IPS-18c (cell line): ENCODE measurements around the gene MUC2.

Experiments
- H3K4me3 ChIP-seq: 2 replicates; pipeline ENCODE4 v1.7.0; 2013; ENCODE audit warnings: low read depth, mild to moderate bottlenecking, low read length, moderate library complexity; ENCODE audit not compliant: insufficient read depth
- H3K9me3 ChIP-seq: one replicate; pipeline ENCODE4 v1.6.1; 2013; ENCODE audit warnings: mild to moderate bottlenecking, low read length, moderate library complexity; ENCODE audit not compliant: control insufficient read depth, insufficient read depth

MUC2 gene

GRCh38 chr11:1060410-1060809 lies 14.3 kb upstream of the MUC2 start:
- Histone ChIP-seq H3K4me3 (no peak overlapping the region), H3K9me3 (no peaks in the 10 kb centered on the region)

GRCh38 chr11:1060852-1061616 lies 13.6 kb upstream of the MUC2 start:
- no peaks in the 10 kb centered on the region for H3K9me3 ChIP-seq
- no peak overlapping the region for H3K4me3 ChIP-seq

GRCh38 chr11:1062075-1062820 lies 12.4 kb upstream of the MUC2 start:
- H3K9me3 ChIP-seq, result no peaks in the 10 kb centered on the region
- no peak overlapping the region for H3K4me3 ChIP-seq

- Histone ChIP-seq H3K9me3 (no peaks in the 10 kb centered on the region), H3K4me3 (no peak overlapping the region)
Observed at GRCh38 chr11:1064167-1064566, 10.5 kb upstream of the MUC2 start.

- H3K9me3 ChIP-seq, result no peaks in the 10 kb centered on the region
- H3K4me3 ChIP-seq, result no peak overlapping the region
Observed at GRCh38 chr11:1067812-1068496, 6.7 kb upstream of the MUC2 start.

- Histone ChIP-seq H3K9me3 (no peaks in the 10 kb centered on the region), H3K4me3 (no peak overlapping the region)
Observed at GRCh38 chr11:1069740-1070139, 4.9 kb upstream of the MUC2 start.

GRCh38 chr11:1070594-1071462 lies 3.8 kb upstream of the MUC2 start:
- Histone ChIP-seq H3K4me3 (no peak overlapping the region), H3K9me3 (no peaks in the 10 kb centered on the region)

- Histone ChIP-seq H3K9me3 (no peaks in the 10 kb centered on the region), H3K4me3 (no peak overlapping the region)
Observed at GRCh38 chr11:1071571-1072115, 3.0 kb upstream of the MUC2 start.

GRCh38 chr11:1072116-1072820 lies 2.4 kb upstream of the MUC2 start:
- Histone ChIP-seq H3K4me3 (no peak overlapping the region), H3K9me3 (no peaks in the 10 kb centered on the region)

- Histone ChIP-seq H3K4me3 (no peak overlapping the region), H3K9me3 (no peaks in the 10 kb centered on the region)
Observed at GRCh38 chr11:1072821-1073231, 1.8 kb upstream of the MUC2 start.

GRCh38 chr11:1073261-1073724 lies 1.4 kb upstream of the MUC2 start:
- H3K9me3 ChIP-seq, result no peaks in the 10 kb centered on the region
- no peak overlapping the region for H3K4me3 ChIP-seq

GRCh38 chr11:1073851-1074243 lies 827 bp upstream of the MUC2 start:
- Histone ChIP-seq H3K4me3 (no peak overlapping the region), H3K9me3 (no peaks in the 10 kb centered on the region)

GRCh38 chr11:1075341-1075911 lies 752 bp downstream of the MUC2 start:
- Histone ChIP-seq H3K4me3 (no peak overlapping the region), H3K9me3 (no peaks in the 10 kb centered on the region)

- no peaks in the 10 kb centered on the region for H3K9me3 ChIP-seq
- no peak overlapping the region for H3K4me3 ChIP-seq
Observed at GRCh38 chr11:1076061-1076665, 1.5 kb downstream of the MUC2 start.

- H3K4me3 ChIP-seq, result no peak overlapping the region
Observed at GRCh38 chr11:1077033-1077416, 2.4 kb downstream of the MUC2 start.

More at GRCh38 chr11:1077033-1077416, 2.4 kb downstream of the MUC2 start:
- no peaks in the 10 kb centered on the region for H3K9me3 ChIP-seq
